ENCODE data around the gene TSPAN15.

GRCh38 chr10:69502589-69502988 is 51.3 kb downstream of the TSPAN15 start:
- TF ChIP-seq CTCF (IDR thresholded peaks at IDR 0.05) (no peak), ZFX (IDR thresholded peaks at IDR 0.05; ENCODE audit: borderline replicate concordance) (no peak)

Data from 22Rv1 (cell line).